GM21576 (cell line): ENCODE results near the gene TRAF7.

ENCODE experiments used
- ATAC-seq: cut with Tn5 transposase; IDR thresholded peaks from one replicate; pipeline ENCODE4 v1.9.1; 2021; ENCODE audit warnings: mild to moderate bottlenecking, moderate library complexity; ENCODE audit not compliant: unreplicated experiment

Gene TRAF7

DNA sequence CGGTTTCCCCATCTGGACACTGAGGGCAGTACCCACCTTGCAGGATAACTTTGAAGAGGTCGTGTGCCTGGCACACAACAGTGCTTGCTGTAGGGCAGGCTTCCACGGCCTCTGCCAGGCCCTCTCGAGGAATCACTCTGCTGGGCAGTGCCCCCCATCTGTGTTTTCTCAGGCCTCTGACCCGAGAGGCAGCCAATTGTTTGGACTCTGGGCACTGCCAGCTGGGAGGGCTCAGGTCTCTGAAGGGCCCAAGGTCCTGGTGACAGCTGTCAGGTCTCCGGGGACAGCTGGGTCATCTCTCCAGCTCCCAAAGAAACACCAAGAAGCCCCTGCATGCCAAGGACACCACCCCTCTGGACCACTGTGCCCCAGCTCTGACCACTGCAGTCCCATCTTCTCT lies 8.2 kb upstream of the TRAF7 start:
- ATAC-seq = no peak

DNA sequence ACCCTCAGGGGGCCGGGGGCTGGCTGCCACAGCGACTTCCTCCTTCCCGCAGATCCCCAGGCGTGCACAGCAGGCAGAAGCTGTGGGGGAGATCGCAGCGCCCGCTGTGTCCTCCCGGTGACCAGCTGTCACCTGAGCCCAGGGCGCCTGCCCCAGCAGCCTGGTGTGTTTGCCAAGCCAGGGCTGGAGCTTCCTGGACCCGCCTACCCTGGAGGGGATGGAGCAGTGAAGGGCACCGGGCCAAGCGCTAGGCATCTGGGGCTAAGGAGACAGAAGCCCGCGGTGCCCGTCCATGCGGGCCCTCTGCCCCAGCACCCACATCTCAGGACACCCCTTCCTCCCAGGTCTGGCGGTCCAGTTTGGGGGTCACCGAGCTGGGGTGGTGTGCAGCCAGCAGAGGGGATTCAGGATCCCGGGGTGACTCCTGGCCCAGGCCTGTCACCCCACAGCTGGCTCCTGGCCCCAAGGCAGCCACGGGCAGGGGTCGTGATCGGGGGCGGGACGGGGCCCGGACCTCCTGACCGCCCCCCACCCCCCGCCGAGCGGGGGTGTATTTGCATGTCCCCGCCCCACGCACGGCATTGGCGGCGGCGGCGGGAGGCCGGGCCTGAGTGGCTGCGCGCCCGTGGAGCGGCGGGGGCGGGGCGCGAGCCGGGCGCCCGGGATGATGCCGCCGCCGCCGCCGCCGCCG lies 7.5 kb upstream of the TRAF7 start, which contains the start of gene RAB26:
Gene RAB26, plus strand, starts transcription at position 645 of the 691 bp plus-strand sequence. CDS start 159 bp downstream, outside the sequence.
- ATAC-seq = no peak

DNA sequence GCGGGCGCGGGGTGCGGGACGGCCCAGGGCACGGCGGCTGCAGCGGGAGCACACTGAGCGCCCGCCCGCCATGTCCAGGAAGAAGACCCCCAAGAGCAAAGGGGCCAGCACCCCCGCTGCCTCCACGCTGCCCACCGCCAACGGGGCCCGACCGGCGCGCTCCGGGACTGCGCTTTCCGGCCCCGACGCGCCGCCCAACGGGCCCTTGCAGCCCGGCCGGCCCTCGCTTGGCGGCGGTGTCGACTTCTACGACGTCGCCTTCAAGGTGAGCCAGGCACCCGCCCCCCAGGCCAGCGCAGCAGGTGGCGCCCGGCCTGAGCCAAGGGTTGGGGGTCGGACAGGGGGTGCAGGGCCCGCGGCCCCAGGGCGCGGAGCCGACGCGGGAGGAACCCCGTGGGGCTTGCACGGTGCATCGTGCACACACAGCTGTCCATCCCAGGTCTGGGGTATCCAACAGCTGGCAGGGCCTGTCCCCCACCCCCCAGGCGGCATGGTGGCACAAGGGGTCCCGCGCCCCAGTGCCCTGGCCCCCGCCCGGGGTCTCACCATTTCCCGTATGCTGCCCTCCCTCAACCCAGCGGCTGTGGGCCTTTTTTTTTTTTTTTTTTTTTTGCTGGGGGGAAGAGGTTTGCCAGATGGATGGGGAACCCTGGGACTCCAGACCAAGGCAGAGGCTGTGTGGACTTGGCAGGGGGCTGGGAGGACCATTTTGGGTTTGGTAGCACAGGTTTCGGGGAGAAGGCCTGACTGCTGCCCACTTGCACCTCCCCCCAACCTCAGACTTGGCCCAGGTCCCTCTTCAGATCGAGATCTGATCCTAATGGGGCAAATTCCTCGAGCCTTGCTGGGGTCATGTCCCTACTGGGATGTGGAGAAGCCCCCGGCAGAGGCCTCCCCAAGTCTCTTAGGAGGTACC lies 6.6 kb upstream of the TRAF7 start:
- no peak for ATAC-seq

DNA sequence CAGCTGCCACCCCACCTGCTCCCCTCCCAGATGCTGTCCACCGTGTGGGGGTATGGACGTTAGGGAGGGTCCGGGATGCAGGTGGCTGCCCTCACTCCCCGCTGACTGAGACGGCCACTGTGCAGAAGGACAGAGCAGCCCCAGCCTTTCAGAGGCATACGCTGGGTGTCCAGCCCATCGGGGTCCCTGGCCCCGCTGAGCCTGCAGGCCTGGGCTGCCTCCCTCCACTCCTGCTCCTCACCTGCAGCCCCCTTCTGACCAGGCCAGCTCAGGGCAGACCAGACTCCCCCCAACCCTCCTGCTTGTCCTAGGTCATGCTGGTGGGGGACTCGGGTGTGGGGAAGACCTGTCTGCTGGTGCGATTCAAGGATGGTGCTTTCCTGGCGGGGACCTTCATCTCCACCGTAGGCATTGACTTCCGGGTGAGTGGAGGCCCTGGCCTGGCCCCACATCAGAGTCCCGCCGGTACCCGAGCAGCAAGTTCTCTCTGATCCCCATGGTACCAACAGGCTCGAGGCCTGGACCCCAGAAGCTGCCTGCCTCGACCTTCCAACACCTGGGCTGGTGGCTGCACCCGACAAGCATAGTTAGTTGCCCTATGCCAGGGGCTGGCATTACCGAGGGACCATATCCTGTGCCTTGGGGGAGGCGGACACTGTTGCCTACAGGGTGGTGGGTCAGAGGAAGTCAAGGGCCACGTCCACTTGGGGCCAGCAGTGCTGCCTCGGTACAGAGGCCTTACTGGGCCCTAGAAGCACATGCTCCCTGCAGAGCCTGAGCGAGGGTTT lies 5.8 kb upstream of the TRAF7 start:
- no peak for ATAC-seq

DNA sequence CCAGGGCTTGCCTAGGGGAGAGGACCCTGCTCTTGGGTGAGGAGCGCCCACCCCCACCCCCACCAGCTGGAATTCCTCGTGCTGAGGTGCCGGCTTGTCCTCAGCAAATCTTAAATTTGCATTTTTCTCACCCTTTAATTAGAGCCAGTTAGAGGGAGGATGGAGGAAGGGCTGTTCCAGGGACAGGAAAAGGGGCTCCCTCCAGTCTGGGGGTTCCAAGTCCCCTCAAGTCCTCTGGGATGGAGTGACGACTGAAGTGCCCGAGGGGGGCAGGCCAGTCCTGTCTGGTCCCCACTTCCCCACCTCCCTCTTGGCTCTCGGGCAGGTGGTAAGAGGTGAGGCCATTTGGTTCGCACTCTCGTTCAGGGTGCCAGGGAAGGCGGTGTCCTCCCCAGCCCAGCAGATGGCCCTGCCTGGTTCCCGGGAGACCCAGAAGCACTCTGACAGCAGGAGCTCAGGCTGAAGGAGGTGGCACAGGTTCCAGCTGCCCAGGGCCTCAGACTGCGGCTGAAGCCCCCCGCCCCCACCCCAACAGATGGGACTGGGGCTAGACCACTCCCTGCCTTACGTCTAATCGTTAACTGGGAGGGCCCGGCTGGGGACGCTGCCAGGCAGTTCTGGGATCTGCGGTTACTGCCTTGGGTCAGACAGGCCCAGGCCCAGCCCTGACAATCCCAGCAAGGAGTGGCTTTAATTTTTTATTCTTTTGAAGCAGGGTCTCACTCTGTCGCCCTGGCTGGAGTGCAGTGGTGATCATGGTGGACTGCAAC lies 5.0 kb upstream of the TRAF7 start:
- no peak for ATAC-seq

DNA sequence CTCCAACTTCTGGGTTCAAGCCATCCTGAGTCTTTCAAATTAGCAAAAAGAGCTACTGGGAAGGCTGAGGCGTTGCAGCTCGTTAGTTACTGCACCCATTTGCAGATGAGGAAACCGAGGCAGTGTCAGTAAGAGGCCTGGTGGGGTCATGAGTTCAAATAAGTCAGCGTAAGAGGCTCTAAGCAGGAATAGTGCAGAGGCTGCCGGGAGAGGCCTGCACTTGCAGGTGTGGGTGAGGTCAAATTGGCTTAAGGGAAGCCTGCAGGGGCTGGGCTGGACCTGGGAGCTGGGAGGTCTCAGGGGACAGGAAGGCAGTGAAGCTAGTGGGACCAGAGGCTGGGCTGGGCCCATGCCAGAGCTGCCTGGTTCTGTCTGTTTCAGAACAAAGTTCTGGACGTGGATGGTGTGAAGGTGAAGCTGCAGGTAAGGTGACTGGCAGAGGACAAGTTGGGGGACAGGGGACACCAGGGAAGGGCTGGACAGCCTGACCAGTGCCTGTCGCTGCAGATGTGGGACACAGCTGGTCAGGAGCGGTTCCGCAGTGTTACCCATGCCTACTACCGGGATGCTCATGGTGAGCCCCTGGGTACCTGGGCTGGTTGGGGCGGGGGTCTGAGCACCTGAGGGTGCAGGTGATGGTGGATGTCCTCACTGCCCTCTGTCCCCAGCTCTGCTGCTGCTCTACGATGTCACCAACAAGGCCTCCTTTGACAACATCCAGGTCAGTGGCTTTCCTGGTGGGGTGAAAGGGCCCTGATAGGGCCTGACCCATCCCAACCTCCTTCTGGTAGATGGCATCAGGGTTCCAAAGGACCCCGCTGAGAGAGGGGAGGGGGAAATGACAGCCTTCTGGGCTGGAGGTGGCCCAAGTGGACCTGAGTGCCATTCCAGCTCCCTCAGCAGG lies 4.1 kb upstream of the TRAF7 start:
- no peak for ATAC-seq

DNA sequence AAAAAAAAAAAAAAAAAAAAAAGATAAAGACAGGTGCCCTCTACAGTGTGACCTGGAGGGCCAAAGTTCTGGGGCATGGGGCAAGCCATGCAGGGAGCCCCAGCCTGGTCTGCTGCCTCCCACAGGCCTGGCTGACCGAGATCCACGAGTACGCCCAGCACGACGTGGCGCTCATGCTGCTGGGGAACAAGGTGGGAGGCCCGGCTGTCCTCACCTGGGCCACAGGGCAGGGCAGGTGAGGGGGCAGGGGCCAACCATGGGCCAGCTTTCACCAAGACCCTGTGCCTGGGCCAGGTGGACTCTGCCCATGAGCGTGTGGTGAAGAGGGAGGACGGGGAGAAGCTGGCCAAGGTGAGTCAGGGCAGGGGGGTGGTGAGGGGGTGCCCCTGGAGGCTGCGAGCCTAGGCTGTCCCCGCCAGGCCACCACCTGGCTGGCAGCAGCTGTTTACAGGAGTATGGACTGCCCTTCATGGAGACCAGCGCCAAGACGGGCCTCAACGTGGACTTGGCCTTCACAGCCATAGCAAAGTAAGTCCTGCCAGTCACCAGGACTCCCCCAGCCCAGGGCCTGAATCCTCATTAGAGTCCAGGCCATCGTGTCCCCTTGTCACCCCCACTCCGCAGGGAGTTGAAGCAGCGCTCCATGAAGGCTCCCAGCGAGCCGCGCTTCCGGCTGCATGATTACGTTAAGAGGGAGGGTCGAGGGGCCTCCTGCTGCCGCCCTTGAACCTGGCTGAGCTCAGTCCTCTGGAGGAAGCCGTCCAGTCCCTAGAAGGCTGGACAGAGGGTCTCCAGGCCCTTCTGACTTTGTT lies 2.7 kb upstream of the TRAF7 start:
- no peak for ATAC-seq

DNA sequence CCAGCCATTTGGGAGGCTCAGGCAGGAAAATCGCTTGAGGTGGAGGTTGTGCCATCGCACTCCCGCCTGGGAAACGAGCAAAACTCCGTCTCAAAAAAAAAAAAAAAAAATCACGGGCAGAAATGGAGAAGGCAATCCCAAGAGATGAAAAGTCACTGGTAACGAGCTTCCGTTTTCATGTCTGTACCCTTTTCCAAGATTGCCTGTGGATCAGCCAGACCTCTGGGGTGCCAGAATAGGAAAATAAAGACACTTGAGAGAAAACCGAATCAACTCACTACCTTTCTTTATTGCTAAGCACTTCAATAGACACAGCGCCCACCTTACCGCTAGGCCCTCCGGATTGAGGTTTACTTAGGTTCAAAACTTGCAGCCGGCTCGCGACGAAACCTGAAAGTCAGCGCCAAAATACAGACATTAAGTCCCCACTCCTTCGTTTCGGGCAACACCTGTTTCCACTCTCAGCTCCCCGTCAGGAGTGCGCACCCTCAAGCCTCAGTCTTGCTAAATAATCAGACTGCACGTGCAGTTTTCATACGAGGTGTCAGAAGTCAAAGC lies 970 bp upstream of the TRAF7 start:
- ATAC-seq = no peak

DNA sequence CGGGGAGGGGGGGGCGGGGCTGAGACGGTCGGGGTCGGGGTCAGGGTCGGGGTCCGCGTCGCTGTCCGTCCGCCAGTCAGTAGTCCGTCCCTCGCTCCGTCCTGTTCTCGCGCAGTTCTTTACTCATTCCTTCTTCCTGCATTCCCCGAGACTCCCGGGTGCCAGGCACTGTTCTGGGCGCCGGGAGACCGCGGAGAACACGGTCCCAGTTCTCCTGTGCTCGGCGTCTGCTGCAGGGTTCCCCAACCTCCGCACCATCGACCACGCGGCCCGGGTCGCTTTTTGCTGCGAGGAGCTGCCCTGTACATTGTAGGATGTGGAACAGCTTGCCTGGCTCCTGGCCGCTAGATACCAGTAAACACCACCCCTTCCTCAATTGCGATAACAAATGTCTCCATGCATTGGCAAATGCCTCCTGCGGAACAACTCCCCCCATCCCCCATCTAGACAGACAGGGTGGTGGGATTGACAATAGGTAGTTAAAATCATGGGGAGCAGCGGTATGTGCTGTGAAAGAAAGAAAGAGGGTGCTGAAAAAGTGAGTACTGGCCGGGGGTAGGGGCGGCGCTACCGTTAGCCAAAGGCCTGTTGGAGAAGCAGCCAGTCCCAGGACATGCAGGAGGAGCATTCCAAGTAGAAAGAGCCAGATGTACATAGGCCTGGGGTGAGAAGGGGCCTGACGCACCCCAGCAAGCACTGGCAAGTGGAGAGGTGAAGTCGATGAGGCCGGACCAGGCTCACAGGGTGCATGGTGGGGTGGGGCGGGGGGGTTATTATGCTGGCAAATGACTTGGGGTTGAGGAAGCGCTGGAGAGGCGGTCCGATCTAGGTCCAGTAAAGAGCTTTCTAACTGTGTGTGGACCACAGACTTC lies 631 bp downstream of the TRAF7 start:
- ATAC-seq = no peak

DNA sequence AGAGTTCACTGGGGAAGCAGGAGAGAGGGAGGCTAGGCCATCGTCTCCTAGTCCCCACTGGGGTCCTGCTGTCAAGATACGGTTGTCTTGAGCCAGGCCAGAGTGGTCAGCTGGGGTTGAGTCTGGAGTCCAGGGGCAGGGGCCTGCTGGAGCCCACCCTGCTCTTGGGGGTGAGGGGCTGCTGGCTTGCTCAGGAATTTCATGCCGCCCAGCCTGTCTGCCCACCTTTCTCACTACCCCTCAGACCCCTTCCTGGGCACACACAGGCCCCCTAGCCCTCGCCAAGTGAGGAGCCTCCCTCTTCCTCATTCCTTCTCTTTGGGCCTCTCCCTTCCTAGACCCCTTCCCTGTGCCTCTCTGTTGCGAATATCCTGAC lies 1.3 kb downstream of the TRAF7 start:
- ATAC-seq = no peak

DNA sequence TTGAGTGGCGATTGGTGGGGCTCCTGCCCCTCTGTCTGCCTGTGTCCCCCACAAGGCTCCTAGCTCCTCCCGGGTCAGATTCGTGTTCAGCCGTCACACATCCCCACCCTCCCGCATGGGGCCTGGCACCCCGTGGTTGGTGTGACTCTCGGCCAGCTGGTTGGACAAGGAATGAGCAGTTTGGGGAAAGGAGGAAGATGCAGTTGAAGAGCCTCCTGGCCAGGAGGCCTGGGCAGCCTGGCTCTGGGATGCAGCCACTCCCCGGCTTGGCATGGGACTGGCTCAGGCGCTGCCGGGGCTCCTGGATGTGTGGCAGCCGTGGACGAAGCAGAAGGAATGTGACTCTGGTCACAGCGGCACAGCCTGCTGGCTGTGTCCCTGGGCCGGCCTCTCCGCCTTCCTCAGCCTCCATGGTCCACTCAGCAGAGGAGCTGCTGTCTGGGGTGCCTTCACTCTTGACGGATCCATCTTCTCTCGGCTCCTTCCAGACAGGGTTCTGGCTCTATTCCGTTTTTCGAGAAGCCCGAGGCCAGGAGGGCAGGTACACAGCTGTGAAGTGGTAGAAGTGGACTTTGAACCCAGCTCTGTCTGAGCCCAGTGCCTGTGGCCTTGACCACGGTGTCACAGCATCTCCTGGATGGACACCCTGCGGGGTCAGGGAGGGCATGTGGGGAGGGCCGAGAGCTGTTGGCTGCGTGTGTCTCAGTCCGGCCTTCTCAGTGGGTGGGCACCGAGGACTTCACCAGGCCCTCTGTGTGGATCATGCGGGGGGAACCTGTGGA lies 2.1 kb downstream of the TRAF7 start:
- ATAC-seq = no peak

DNA sequence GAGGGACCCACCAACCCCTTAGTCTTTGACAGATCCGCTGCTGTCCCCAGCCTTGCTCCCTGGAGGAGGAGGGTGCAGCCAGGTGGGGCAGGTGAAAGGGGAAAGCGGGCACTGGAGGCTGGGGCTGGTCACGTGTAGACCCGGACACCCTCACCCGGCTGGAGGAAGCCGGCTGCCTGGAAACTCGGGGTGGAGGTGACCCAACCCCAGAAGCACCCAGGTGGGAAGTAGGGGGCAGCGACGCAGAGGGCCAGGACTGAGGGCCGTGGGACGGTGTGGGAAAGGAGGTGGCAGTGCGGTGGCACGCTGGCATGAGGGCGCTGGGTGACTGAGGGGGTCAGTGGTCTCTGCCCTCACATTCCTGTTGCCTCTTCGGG lies 2.7 kb downstream of the TRAF7 start:
- no peak for ATAC-seq

DNA sequence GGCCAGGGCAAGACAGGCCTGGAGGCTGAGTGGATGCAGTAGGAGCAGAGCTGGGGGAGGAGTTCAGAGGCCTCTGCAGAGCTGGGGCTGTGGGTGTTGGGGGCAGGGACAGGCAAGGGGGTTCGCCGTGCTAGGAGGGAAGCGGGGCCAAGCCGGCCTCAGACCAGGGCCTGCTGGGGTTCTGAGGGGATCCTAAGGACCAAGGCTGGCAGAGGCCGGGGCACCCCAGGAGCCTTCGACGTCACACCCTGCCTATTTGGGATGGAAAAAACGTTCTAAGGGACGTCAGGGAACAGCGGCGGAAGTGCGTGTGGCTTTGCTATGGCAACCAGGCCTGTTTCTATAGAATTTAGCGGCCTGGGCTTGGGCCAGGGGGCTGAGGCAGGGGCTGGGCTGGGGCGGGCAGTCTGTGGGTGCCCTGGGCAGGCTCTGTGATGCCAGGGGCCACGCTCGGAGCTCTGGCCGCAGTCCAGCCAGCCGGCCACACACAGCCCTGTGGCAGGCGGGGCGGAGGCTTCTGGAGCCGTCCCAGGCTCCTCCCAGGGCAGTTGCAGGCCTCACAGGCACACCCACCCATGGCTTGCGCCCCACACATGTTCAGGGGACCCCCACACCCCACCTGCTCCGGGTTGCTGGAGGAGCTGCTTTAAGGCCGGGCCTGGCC lies 3.7 kb downstream of the TRAF7 start:
- no peak for ATAC-seq

DNA sequence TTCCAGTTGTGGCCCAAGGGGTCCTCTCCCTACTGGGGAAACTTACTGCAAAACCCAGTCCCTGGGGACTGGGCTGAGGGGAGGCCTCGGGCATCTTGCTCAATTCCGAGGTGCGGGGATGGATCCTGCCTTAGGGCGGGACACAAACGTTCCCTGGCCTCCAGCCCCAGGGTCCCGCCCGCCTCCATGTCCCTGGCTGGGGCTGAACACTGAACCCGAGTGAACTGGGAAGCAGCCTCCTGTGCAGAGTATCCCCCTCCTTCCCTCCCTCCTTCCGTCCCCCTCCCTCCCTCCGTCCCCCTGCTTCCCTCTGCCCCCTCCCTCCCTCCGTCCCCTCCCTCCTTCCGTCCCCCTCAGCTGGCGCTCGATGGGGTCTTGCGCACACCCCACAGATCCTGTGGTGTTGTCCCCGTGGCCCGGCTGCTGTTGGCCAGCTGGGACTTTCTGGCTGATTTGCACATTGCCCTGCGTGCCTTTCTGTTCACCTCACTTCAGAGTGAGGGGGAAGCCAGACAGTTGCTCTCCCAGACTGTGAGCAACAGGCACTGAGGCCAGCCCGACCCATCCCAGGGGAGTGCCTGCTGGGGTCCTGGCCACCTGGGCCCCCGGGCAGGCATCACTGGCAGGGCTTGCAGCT lies 5.5 kb downstream of the TRAF7 start:
- no peak for ATAC-seq

DNA sequence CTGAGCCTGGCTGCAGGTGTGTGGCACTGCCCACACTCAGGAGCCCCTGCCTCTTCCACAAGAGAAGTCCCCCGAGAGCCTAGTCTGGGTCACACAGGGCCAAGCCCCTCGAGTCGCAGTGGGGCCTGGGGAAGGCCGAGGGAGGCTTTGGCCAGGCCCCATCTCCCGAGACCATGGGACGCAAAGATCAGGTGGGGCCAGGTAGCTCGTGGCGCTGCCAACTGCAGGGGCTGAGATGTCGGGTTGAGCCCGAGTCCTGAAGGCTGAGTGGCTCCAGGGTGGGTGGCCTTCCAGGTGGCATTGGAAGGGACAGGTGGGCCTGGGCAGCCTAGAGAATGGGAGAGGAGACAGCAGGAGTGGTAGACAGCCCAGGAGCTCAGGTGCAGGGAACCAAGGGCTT lies 6.3 kb downstream of the TRAF7 start:
- ATAC-seq = no peak

DNA sequence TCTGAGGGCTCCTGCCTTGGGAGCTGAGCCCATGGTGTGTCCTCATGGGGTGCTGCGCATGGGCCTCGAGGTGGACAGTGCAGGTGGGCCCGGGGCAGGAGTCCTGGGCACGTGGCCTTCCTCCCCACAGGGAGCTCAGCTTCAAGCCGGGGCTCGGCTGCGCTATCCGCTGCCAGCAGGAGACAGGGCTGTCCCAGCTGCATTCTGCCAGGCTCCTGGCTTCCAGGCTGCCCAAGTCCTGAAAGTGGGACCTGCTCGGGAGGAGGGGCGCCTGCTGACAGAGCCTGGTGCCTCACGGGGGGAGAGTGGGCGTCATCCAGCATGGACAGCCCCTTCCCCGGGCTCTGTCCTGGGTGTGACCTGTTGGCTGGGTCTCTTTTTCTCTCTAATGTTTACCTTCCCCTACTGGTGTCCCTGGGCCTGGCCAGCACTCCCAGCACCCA lies 7.1 kb downstream of the TRAF7 start:
- ATAC-seq = no peak
